Gastroesophageal sphincter (tissue), 3 donors: ENCODE results near the gene SYNJ2.

Source experiments
- EP300 ChIP-seq: sonication (generic); formaldehyde crosslinking; IDR thresholded peaks from one replicate; pipeline ENCODE4 v1.6.1; 2017; ENCODE audit warnings: antibody characterized with exemption, mild to moderate bottlenecking
- POLR2A ChIP-seq, 2 donors: fragments of 450-650 bp; IDR thresholded peaks; one replicate each; pipeline ENCODE4 v1.6.1; 2017; ENCODE audit warnings: antibody characterized with exemption in 2 of 2, mild to moderate bottlenecking in 2 of 2, moderate library complexity in 1 of 2
- POLR2AphosphoS5 ChIP-seq: sonication (generic); formaldehyde crosslinking; IDR thresholded peaks from one replicate; pipeline ENCODE4 v1.6.1; 2017; ENCODE audit warnings: antibody characterized with exemption
- TF ChIP-seq, protein P1 (sequence below), 4 experiments: fragments of 200-600 bp in 2 of 4; fragments of 450-650 bp in 2 of 4; sonication (generic) in 1 of 4; IDR thresholded peaks; one replicate each; pipeline ENCODE4 v1.5.1; 2017 to 2019; ENCODE audit warnings: antibody characterized with exemption in 4 of 4, mild to moderate bottlenecking in 2 of 4, moderate library complexity in 2 of 4

- TF ChIP-seq, protein P1, sequence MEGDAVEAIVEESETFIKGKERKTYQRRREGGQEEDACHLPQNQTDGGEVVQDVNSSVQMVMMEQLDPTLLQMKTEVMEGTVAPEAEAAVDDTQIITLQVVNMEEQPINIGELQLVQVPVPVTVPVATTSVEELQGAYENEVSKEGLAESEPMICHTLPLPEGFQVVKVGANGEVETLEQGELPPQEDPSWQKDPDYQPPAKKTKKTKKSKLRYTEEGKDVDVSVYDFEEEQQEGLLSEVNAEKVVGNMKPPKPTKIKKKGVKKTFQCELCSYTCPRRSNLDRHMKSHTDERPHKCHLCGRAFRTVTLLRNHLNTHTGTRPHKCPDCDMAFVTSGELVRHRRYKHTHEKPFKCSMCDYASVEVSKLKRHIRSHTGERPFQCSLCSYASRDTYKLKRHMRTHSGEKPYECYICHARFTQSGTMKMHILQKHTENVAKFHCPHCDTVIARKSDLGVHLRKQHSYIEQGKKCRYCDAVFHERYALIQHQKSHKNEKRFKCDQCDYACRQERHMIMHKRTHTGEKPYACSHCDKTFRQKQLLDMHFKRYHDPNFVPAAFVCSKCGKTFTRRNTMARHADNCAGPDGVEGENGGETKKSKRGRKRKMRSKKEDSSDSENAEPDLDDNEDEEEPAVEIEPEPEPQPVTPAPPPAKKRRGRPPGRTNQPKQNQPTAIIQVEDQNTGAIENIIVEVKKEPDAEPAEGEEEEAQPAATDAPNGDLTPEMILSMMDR (IDR thresholded peaks at IDR 0.05), result no peak
- no peak for TF ChIP-seq EP300
- no peak for TF ChIP-seq POLR2A (IDR thresholded peaks at IDR 0.05)
- no peak for TF ChIP-seq POLR2AphosphoS5
Observed at GRCh38 chr6:158011980-158012566, 30.4 kb downstream of the SYNJ2 start.
